PC-3 (cell line): ENCODE results near the gene NHS.

Source experiments
- EZH2 ChIP-seq: fragments of 300-600 bp; sonication (generic); IDR thresholded peaks from one replicate; pipeline ENCODE4 v1.6.1; 2017; ENCODE audit warnings: antibody characterized with exemption, mild to moderate bottlenecking, low read length; ENCODE audit not compliant: unreplicated experiment
- EZH2phosphoT487 ChIP-seq: fragments of 300-600 bp; sonication (generic); IDR thresholded peaks from 2 replicates; pipeline ENCODE4 v1.6.1; 2018; ENCODE audit warnings: mild to moderate bottlenecking, antibody characterized with exemption, low read length, borderline replicate concordance
- TF ChIP-seq, protein P1 (sequence below): fragments of 300-600 bp; sonication (generic); conservative IDR thresholded peaks from 2 replicates; pipeline ENCODE4 v1.5.1; 2017; ENCODE audit warnings: antibody characterized with exemption, low read depth, mild to moderate bottlenecking, low read length

DNA sequence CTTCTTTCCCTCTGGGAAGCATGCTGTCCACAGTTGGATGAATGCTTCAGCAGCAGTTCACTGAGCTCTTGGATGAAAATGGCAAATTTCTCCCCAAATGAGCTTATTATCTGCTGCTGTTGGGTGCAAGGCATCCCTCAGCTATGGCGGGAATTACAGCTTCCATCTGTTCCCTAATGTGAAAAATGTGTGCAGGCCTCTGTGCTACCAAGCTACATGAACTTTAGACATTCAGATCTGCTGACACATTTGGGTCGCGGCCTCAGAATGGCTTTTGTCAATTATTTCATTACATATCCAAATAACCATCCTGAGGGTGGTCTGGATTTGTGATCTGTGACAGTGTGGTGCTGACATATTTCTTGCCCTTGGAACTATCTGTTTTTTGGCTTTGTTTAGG lies 242.8 kb downstream of the NHS start:
- TF ChIP-seq, protein P1, sequence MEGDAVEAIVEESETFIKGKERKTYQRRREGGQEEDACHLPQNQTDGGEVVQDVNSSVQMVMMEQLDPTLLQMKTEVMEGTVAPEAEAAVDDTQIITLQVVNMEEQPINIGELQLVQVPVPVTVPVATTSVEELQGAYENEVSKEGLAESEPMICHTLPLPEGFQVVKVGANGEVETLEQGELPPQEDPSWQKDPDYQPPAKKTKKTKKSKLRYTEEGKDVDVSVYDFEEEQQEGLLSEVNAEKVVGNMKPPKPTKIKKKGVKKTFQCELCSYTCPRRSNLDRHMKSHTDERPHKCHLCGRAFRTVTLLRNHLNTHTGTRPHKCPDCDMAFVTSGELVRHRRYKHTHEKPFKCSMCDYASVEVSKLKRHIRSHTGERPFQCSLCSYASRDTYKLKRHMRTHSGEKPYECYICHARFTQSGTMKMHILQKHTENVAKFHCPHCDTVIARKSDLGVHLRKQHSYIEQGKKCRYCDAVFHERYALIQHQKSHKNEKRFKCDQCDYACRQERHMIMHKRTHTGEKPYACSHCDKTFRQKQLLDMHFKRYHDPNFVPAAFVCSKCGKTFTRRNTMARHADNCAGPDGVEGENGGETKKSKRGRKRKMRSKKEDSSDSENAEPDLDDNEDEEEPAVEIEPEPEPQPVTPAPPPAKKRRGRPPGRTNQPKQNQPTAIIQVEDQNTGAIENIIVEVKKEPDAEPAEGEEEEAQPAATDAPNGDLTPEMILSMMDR: no peak
- TF ChIP-seq EZH2phosphoT487 (no peak), EZH2 (no peak)
